ENCODE results near the gene GYS2.
A peak's percentile ranks its signal among the peaks of the same experiment; 100 is the strongest.

GYS2 gene

DNA sequence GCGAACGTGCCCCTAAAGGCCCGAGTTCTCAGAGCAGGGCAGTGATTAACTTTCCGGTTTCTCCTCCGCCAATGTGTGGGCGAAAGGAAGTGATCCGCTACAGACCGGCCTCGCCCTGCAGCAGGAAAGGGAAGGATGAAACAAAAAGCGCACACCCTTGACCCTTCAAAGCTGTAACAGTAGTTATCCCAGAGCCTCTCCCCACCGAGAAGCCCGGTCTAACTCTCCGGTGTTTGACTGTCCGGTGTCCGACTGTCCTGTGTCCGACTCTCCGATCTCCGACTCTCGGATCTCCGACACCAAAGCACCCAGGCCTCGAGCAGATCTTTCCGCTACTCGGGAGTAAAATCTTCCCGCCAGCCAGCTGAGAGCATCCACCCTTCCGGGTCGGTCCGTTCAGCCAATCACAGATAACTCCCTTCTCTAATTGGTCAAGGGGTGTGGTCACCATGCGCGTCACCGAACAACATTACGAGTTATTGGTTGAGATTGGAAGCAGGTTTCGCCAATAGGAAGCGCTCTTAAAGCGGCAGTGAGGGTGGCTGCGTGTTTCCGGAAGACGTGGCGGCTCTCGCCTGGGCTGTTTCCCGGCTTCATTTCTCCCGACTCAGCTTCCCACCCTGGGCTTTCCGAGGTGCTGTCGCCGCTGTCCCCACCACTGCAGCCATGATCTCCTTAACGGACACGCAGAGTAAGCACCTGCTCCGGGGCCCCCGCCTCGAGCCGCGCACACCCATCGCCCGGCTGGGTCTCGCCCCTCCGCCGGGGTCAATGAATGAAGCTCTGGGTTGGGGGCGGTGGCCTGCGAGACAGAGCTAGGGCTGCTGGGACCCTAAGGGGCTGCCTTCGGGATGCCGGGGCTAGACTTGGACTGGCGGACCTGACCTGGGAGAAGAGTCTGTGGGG, 103.1 kb downstream of the GYS2 start, which contains the start of the genes GOLT1B and RECQL:
Gene GOLT1B (plus strand): TSS at position 532 of the 906 bp plus-strand sequence. CDS start 135 bp downstream, at position 667.
Gene RECQL (minus strand): TSS at position 378 of the 906 bp plus-strand sequence. CDS start 2,065 bp downstream, outside the sequence.
- peak; percentile 98 for DNase-seq

GRCh38 chr12:21500786-21501257, 103.8 kb downstream of the GYS2 start:
- no peak for DNase-seq

DNA sequence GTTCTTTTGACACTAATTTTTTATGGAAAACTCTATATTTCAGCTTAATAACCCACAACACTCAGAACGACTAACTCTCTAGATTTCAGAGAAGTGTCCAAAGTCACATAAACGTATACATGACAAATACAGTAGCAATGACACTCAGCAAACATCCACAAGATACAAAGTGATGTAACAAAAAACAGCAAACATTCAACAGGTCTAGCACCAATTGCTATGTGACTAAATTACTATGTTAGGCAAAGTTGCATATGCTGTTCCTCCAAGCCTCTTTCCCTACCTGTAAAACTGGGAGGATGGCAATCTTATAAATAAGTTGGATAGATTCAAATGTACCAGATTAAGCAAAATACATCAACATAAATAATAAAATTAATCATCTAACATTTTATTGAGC, 104.9 kb downstream of the GYS2 start:
- DNase-seq, result no peak
